B cell (primary cell): ENCODE results near the gene DPYSL4. TPM values are rescaled to one million over a fixed set of nuclear protein-coding genes. Genes with fewer than 3 reads are reported as not detected.

Source experiments
- ATAC-seq: fragments of 200-7000 bp; cut with Tn5 transposase; one replicate; pipeline ENCODE4 v1.10.0; 2021; ENCODE audit warnings: low read depth, mild to moderate bottlenecking, moderate number of reproducible peaks, moderate library complexity
- CTCF ChIA-PET: fragments of 350-600 bp; sonication (Branson Sonifier 250); formaldehyde crosslinking; loops from one replicate; lab custom pipeline; 2021; ENCODE audit warnings: antibody characterized with exemption, inconsistent platforms; lab: Charles Lee
- POLR2A ChIA-PET: fragments of 350-600 bp; sonication (Branson Sonifier 250); formaldehyde crosslinking; loops from one replicate; lab custom pipeline; 2021; ENCODE audit warnings: antibody characterized with exemption; lab: Charles Lee
- DNase-seq: peaks from one replicate; pipeline ENCODE4 v3.0.0; 2013
- H2AFZ ChIP-seq: 2 replicates; pipeline ENCODE4 v1.6.1; 2012; ENCODE audit warnings: mild to moderate bottlenecking, low read depth, low read length; ENCODE audit not compliant: insufficient read depth, poor library complexity, severe bottlenecking
- H3K27ac ChIP-seq, 2 donors: 1 replicate in 1 of 2; 2 replicates in 1 of 2; pipeline ENCODE4 v1.5.1; 2012 to 2013; ENCODE audit warnings: low read length in 2 of 2, mild to moderate bottlenecking in 2 of 2, moderate library complexity in 1 of 2
- H3K27me3 ChIP-seq, 4 experiments: fragments of 200-600 bp in 1 of 4; sonication (generic) in 1 of 4; replicated peaks in 1 of 4; 1 replicate in 2 of 4; 2 replicates in 2 of 4; pipeline versions ENCODE4 v1.6.1 to v1.7.0; 2013 to 2016; ENCODE audit warnings: low read length in 3 of 4, mild to moderate bottlenecking in 2 of 4, mixed read lengths in 1 of 4, moderate library complexity in 1 of 4; ENCODE audit not compliant: insufficient read depth in 4 of 4, control insufficient read depth in 3 of 4; ENCODE audit errors: control extremely low read depth in 1 of 4
- H3K36me3 ChIP-seq, 2 experiments: replicated peaks in 1 of 2; 1 replicate in 1 of 2; 2 replicates in 1 of 2; pipeline versions ENCODE4 v1.6.1 to v1.7.1; 2013; ENCODE audit warnings: low read length in 1 of 2; ENCODE audit not compliant: insufficient read depth in 2 of 2, control insufficient read depth in 1 of 2; ENCODE audit errors: control extremely low read depth in 1 of 2, extremely low read depth in 1 of 2
- H3K4me1 ChIP-seq, 2 donors: fragments of 200-600 bp in 1 of 2; sonication (generic) in 1 of 2; 1 replicate in 1 of 2; 2 replicates in 1 of 2; pipeline versions ENCODE4 v1.5.1 to v1.6.1; 2013 to 2017; ENCODE audit warnings: low read length in 2 of 2; ENCODE audit not compliant: control insufficient read depth in 2 of 2, insufficient read depth in 2 of 2
- H3K4me2 ChIP-seq: replicated peaks from 2 replicates; pipeline ENCODE3; 2012; ENCODE audit warnings: mild to moderate bottlenecking, low read depth, low read length; ENCODE audit not compliant: poor library complexity, severe bottlenecking
- H3K4me3 ChIP-seq, 5 experiments: fragments of 200-600 bp in 1 of 5; sonication (generic) in 1 of 5; 1 replicate in 3 of 5; 2 replicates in 2 of 5; pipeline versions ENCODE4 v1.5.1 to v1.7.0; 2011 to 2016; ENCODE audit warnings: low read length in 4 of 5, mild to moderate bottlenecking in 4 of 5, low read depth in 2 of 5, control low read depth in 1 of 5, moderate library complexity in 1 of 5; ENCODE audit not compliant: insufficient read depth in 1 of 5; ENCODE audit errors: control extremely low read depth in 1 of 5, extremely low read depth in 1 of 5
- H3K79me2 ChIP-seq: fragments of 200-600 bp; sonication (generic); one replicate; pipeline ENCODE4 v1.6.0; 2016; ENCODE audit warnings: low read length; ENCODE audit not compliant: control insufficient read depth, insufficient read depth
- H3K9ac ChIP-seq: fragments of 200-600 bp; sonication (generic); 2 replicates; pipeline ENCODE4 v1.6.1; 2017; ENCODE audit warnings: mild to moderate bottlenecking, low read length, moderate library complexity
- H3K9me3 ChIP-seq, 3 donors: one replicate each; pipeline versions ENCODE4 v1.6.1 to v1.7.1; 2013; ENCODE audit warnings: low read length in 2 of 3; ENCODE audit not compliant: control insufficient read depth in 2 of 3, insufficient read depth in 1 of 3; ENCODE audit errors: control extremely low read depth in 1 of 3
- H4K20me1 ChIP-seq: 2 replicates; pipeline ENCODE4 v1.6.0; 2012; ENCODE audit warnings: mild to moderate bottlenecking, low read length; ENCODE audit not compliant: insufficient read depth, control insufficient read depth, poor library complexity, severe bottlenecking
- H3K27ac Mint-ChIP-seq: one replicate; pipeline ENCODE4 v1.8.0; 2021; ENCODE audit warnings: mixed read lengths
- H3K27me3 Mint-ChIP-seq: one replicate; pipeline ENCODE4 v1.8.0; 2021; ENCODE audit warnings: mixed read lengths
- H3K4me1 Mint-ChIP-seq: one replicate; pipeline ENCODE4 v1.8.0; 2021; ENCODE audit warnings: mixed read lengths
- H3K4me3 Mint-ChIP-seq: one replicate; pipeline ENCODE4 v1.8.0; 2021; ENCODE audit warnings: mixed read lengths
- H3K9me3 Mint-ChIP-seq: one replicate; pipeline ENCODE4 v1.8.0; 2022; ENCODE audit warnings: mixed read lengths; ENCODE audit not compliant: insufficient read depth
- EZH2 ChIP-seq: IDR thresholded peaks from 2 replicates; pipeline ENCODE4 v1.6.1; 2012; ENCODE audit warnings: borderline replicate concordance, low read depth, mild to moderate bottlenecking, moderate library complexity, low read length; ENCODE audit not compliant: insufficient read depth, poor library complexity, severe bottlenecking
- WGBS: methylation state at CpG from one replicate; pipeline ENCODE4 v1.1.5; 2013; ENCODE audit warnings: missing lambda C conversion rate; ENCODE audit not compliant: insufficient coverage; 5-methylcytosine and 5-hydroxymethylcytosine counted together
- intact Hi-C: fragments of 100-400 bp; cut with micrococcal nuclease; formaldehyde crosslinking; loops from one replicate; pipeline ENCODE4 v1.10.0; 2022
- polyA plus RNA-seq: library from polyadenylated mRNA; depleted of rRNA; stranded (reverse); fragments of >200 nt; gene quantifications from 2 replicates; pipeline ENCODE4 v1.2.3, GENCODE V29; 2012
- total RNA-seq, 2 donors: library from RNA; stranded (reverse); fragments of 120-200 nt in 1 of 2; gene quantifications; 1 replicate in 1 of 2; 2 replicates in 1 of 2; pipeline versions ENCODE4 v1.2.3 to v1.2.4, GENCODE V29; 2013 to 2022
- TF ChIP-seq, protein P1 (sequence below): fragments of 200-600 bp; IDR thresholded peaks from one replicate; pipeline ENCODE4 v1.8.0; 2022; ENCODE audit warnings: antibody characterized with exemption, mild to moderate bottlenecking

Gene DPYSL4
- total and polyA plus RNA-seq, 2 donors (not counting 1 experiment from before 2014, with no cell fraction given), result 0.03 to 0.22 TPM

DNA sequence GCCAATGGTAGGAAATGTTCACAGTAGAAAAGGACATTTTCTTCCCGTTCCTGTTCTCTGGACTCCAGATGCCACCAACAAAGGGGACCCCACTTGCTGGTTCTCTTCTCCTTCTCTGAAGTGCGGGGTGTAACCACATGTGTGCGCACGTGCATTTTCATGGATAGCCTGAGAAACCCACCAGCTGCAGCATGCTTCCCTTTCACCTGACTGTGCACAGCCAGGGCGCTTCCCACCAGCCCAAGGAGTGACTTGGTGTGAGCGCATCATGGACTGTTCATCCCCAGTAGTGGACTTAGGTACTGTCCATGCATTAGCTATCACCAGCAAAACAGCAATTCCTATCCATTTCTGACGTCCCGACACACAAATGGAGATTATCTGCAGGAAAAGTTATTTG is 29.6 kb upstream of the DPYSL4 start:
- no peak overlapping the region for H3K4me3 ChIP-seq
- no peak overlapping the region for H3K9ac ChIP-seq
- ATAC-seq, result no peak
- ChIA-PET POLR2A (no interaction called here), CTCF (no interaction called here)
- Mint-ChIP-seq H3K27ac (no peak overlapping the region), H3K4me3 (no peak overlapping the region), H3K4me1 (peaks cover 3% of the 10 kb centered on the region), H3K27me3 (no peaks in the 10 kb centered on the region), H3K9me3 (no peaks in the 10 kb centered on the region)
- H2AFZ ChIP-seq, result no peak overlapping the region
- TF ChIP-seq EZH2, result no peak
- TF ChIP-seq, protein P1, sequence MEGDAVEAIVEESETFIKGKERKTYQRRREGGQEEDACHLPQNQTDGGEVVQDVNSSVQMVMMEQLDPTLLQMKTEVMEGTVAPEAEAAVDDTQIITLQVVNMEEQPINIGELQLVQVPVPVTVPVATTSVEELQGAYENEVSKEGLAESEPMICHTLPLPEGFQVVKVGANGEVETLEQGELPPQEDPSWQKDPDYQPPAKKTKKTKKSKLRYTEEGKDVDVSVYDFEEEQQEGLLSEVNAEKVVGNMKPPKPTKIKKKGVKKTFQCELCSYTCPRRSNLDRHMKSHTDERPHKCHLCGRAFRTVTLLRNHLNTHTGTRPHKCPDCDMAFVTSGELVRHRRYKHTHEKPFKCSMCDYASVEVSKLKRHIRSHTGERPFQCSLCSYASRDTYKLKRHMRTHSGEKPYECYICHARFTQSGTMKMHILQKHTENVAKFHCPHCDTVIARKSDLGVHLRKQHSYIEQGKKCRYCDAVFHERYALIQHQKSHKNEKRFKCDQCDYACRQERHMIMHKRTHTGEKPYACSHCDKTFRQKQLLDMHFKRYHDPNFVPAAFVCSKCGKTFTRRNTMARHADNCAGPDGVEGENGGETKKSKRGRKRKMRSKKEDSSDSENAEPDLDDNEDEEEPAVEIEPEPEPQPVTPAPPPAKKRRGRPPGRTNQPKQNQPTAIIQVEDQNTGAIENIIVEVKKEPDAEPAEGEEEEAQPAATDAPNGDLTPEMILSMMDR, result no peak
- no peaks in the 10 kb centered on the region for H4K20me1 ChIP-seq
- no peak for DNase-seq
- H3K4me2 ChIP-seq, result no peak overlapping the region
- H3K27me3 ChIP-seq, result no peaks in the 10 kb centered on the region
- H3K27ac ChIP-seq, result no peak overlapping the region
- peaks cover 0 to 18% (median 0%) of the 10 kb centered on the region in 3 donors for H3K9me3 ChIP-seq
- H3K79me2 ChIP-seq, result no peaks in the 10 kb centered on the region
- peaks cover 5% of the 10 kb centered on the region in 2 donors for H3K4me1 ChIP-seq
- 84% methylated on average over 8 of the region's 8 CpGs for WGBS
- intact Hi-C loops, result no loop called here
- no peaks in the 10 kb centered on the region for H3K36me3 ChIP-seq

DNA sequence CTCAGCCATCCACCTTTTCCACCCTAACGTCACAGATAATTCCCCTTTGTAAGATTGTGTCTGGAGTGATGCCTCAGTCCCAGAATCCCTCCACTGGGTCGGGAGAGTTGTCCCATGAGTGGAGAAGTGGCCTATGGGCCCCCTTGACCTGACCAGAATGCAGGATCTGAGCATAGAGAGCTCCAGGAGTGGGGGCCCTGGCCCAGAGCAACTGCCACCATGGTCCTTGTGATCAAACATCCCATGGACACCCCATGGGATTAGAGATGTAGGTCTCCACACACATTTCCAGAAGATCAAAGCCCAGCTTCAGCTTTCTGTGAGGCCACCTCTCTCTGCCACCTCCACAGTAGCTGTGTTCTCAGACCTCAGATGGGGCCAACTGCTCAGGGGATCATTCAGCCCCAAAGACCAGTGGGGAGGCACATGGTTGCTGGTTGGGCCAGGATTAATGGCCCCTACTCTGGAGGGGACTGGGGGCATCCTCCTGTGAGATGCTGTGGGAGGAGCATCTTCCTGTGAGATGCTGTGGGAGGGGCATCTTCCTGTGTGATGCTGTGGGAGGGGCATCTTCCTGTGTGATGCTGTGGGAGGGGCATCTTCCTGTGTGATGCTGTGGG is 28.5 kb upstream of the DPYSL4 start:
- Histone ChIP-seq H3K4me2 (no peak overlapping the region), H3K27ac (no peak overlapping the region), H4K20me1 (no peaks in the 10 kb centered on the region), H3K9me3 (peaks cover 0 to 19% (median 0%) of the 10 kb centered on the region in 3 donors), H3K9ac (no peak overlapping the region), H2AFZ (no peak overlapping the region), H3K27me3 (no peaks in the 10 kb centered on the region), H3K36me3 (no peaks in the 10 kb centered on the region), H3K4me3 (no peak overlapping the region), H3K79me2 (no peaks in the 10 kb centered on the region), H3K4me1 (peaks cover 8 to 11% of the 10 kb centered on the region in 2 donors)
- ChIA-PET CTCF (no interaction called here), POLR2A (no interaction called here)
- Mint-ChIP-seq H3K4me3 (no peak overlapping the region), H3K4me1 (peaks cover 8% of the 10 kb centered on the region), H3K9me3 (no peaks in the 10 kb centered on the region), H3K27ac (no peak overlapping the region), H3K27me3 (no peaks in the 10 kb centered on the region)
- intact Hi-C loops, result no loop called here
- 78% methylated on average over 1 of the region's 2 CpGs for WGBS
- peak; percentile 29 for DNase-seq
- ATAC-seq, result no peak
- TF ChIP-seq, protein P1, result no peak
- no peak for TF ChIP-seq EZH2
